ENCODE measurements around the gene TBX19.

Gene TBX19

GRCh38 chr1:168316142-168316541 is 35.5 kb downstream of the TBX19 start:
- H3K4me3 ChIP-seq (ENCODE audit: low read depth, low read length): no peak overlapping the region
- TF ChIP-seq POLR2A (IDR thresholded peaks at IDR 0.05; ENCODE audit: extremely low read depth, insufficient read length) (no peak), MYC (IDR thresholded peaks at IDR 0.05; ENCODE audit: low read depth, low read length) (no peak), MAX (IDR thresholded peaks at IDR 0.05; ENCODE audit: low read depth, low read length) (no peak), CTCF (IDR thresholded peaks at IDR 0.05; ENCODE audit: low read depth, low read length) (no peak)
- DNase-seq (ENCODE audit: low read depth): no peak

- no peak overlapping the region for H3K4me3 ChIP-seq (ENCODE audit: low read depth, low read length)
- TF ChIP-seq MYC (IDR thresholded peaks at IDR 0.05; ENCODE audit: low read depth, low read length): no peak
- TF ChIP-seq MAX (IDR thresholded peaks at IDR 0.05; ENCODE audit: low read depth, low read length): no peak
- TF ChIP-seq CTCF (IDR thresholded peaks at IDR 0.05; ENCODE audit: low read depth, low read length): no peak
- no peak for TF ChIP-seq POLR2A (IDR thresholded peaks at IDR 0.05; ENCODE audit: extremely low read depth, insufficient read length)
- DNase-seq (ENCODE audit: low read depth): no peak
These were observed 36.6 kb downstream of the TBX19 start for GRCh38 chr1:168317309-168317708.

GRCh38 chr1:168319691-168320090 is 39.0 kb downstream of the TBX19 start:
- TF ChIP-seq MAX (IDR thresholded peaks at IDR 0.05; ENCODE audit: low read depth, low read length): no peak
- no peak for TF ChIP-seq MYC (IDR thresholded peaks at IDR 0.05; ENCODE audit: low read depth, low read length)
- TF ChIP-seq POLR2A (IDR thresholded peaks at IDR 0.05; ENCODE audit: extremely low read depth, insufficient read length): no peak
- no peak for TF ChIP-seq CTCF (IDR thresholded peaks at IDR 0.05; ENCODE audit: low read depth, low read length)
- H3K4me3 ChIP-seq (ENCODE audit: low read depth, low read length): no peak overlapping the region
- no peak for DNase-seq (ENCODE audit: low read depth)

GRCh38 chr1:168320149-168320548 is 39.5 kb downstream of the TBX19 start:
- H3K4me3 ChIP-seq (ENCODE audit: low read depth, low read length): no peak overlapping the region
- TF ChIP-seq MYC (IDR thresholded peaks at IDR 0.05; ENCODE audit: low read depth, low read length): no peak
- TF ChIP-seq MAX (IDR thresholded peaks at IDR 0.05; ENCODE audit: low read depth, low read length): no peak
- no peak for TF ChIP-seq POLR2A (IDR thresholded peaks at IDR 0.05; ENCODE audit: extremely low read depth, insufficient read length)
- no peak for TF ChIP-seq CTCF (IDR thresholded peaks at IDR 0.05; ENCODE audit: low read depth, low read length)
- no peak for DNase-seq (ENCODE audit: low read depth)

- no peak for DNase-seq (ENCODE audit: low read depth)
- TF ChIP-seq MAX (IDR thresholded peaks at IDR 0.05; ENCODE audit: low read depth, low read length): no peak
- no peak for TF ChIP-seq CTCF (IDR thresholded peaks at IDR 0.05; ENCODE audit: low read depth, low read length)
- no peak overlapping the region for H3K4me3 ChIP-seq (ENCODE audit: low read depth, low read length)
These were observed 40.2 kb downstream of the TBX19 start for GRCh38 chr1:168320800-168321450.
